OCI-LY3 (cell line): ENCODE results near the gene ZEB2.

Experiments used
- H2AFZ ChIP-seq: fragments of 200-600, 300-600 bp; shearing (Covaris generic); 2 replicates; pipeline ENCODE4 v1.6.0; 2014; ENCODE audit warnings: antibody characterized with exemption, low read depth, low read length
- H3K27ac ChIP-seq: fragments of 200-600, 300-600 bp; sonication (generic); 2 replicates; pipeline ENCODE4 v1.5.1; 2014; ENCODE audit warnings: mild to moderate bottlenecking, low read length, moderate library complexity, mixed read lengths
- H3K27me3 ChIP-seq: fragments of 200-600, 300-600 bp; sonication (generic); 2 replicates; pipeline ENCODE4 v1.6.1; 2014; ENCODE audit warnings: low read depth, low read length, mixed read lengths
- H3K36me3 ChIP-seq: fragments of 200-600, 300-600 bp; sonication (generic); replicated peaks from 2 replicates; pipeline ENCODE3; 2014; ENCODE audit warnings: low read depth, low read length, mixed read lengths
- H3K4me1 ChIP-seq: fragments of 300-600, 200-600 bp; sonication (generic); 2 replicates; pipeline ENCODE4 v1.6.1; 2014; ENCODE audit warnings: low read length, mixed read lengths
- H3K4me2 ChIP-seq: fragments of 200-600, 300-600 bp; sonication (generic); 2 replicates; pipeline ENCODE4 v1.6.1; 2014; ENCODE audit warnings: low read length, mixed read lengths
- H3K4me3 ChIP-seq: fragments of 300-600, 200-600 bp; sonication (generic); 2 replicates; pipeline ENCODE4 v1.5.1; 2014; ENCODE audit warnings: antibody characterized with exemption, mild to moderate bottlenecking, low read length, moderate library complexity
- H3K79me2 ChIP-seq: fragments of 300-600, 200-600 bp; shearing (Covaris generic); 2 replicates; pipeline ENCODE4 v1.6.1; 2014; ENCODE audit warnings: mild to moderate bottlenecking, low read length, mixed read lengths
- H3K9ac ChIP-seq: fragments of 300-600, 200-600 bp; shearing (Covaris generic); 2 replicates; pipeline ENCODE4 v1.6.0; 2014; ENCODE audit warnings: mild to moderate bottlenecking, low read length, moderate library complexity
- H3K9me3 ChIP-seq: fragments of 200-600, 300-600 bp; shearing (Covaris generic); 2 replicates; pipeline ENCODE4 v1.6.1; 2014; ENCODE audit warnings: low read length, mixed read lengths; ENCODE audit not compliant: insufficient read depth
- H4K20me1 ChIP-seq: fragments of 200-600, 300-600 bp; sonication (generic); 2 replicates; pipeline ENCODE4 v1.6.1; 2016; ENCODE audit warnings: low read length, mixed read lengths; ENCODE audit not compliant: insufficient read depth
- EZH2phosphoT487 ChIP-seq: fragments of 200-600 bp; shearing (Covaris generic); IDR thresholded peaks from 2 replicates; pipeline ENCODE4 v1.6.1; 2018; ENCODE audit warnings: antibody characterized with exemption, mixed run types, low read depth
- TF ChIP-seq, protein P1 (sequence below): fragments of 200-600, 300-600 bp; sonication (generic); IDR thresholded peaks from 2 replicates; pipeline ENCODE4 v1.5.1; 2014; ENCODE audit warnings: antibody characterized with exemption, low read length, low read depth

Gene ZEB2

DNA sequence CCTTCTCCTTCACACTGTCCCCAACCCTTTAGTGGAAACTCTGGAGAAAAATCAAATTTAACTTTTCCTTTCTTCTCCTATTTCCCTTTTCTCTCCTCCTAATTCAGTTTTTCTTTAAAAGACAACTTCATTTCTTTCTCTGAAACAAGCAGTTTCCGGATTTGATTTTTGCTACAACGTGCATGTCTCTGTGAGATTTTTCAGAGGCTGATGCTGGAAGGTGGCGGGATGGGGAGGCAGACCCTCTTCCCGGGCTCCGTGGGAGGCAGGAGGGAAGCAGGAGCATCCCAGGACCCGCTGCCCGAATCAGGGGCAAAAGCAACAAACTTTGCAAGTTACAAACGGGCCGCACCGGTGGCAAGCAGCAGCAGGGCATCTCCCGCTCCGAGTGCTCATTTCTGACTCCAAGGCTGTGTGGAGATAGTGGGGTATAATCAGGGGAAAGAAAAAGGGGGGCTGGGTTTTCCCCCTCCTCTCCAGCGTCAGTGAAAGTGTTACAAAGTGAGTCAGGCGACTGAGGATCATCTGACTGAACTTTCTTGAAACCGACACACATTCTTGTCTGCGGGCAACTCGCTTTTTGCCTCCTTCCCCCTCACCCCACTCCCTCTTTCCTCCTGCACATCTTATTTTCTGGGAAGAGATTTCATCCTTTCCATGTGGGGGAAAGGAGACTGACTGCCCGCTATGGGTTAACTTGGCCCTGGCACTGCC is 6.4 kb downstream of the ZEB2 start:
- peaks cover 26% of the 10 kb centered on the region; the same call in 1 of the 2 replicates for H4K20me1 ChIP-seq
- H3K4me3 ChIP-seq: peak overlapping the region; percentile 73
- peaks cover 6% of the 10 kb centered on the region for H3K36me3 ChIP-seq
- no peak overlapping the region for H3K27ac ChIP-seq
- TF ChIP-seq, protein P1, sequence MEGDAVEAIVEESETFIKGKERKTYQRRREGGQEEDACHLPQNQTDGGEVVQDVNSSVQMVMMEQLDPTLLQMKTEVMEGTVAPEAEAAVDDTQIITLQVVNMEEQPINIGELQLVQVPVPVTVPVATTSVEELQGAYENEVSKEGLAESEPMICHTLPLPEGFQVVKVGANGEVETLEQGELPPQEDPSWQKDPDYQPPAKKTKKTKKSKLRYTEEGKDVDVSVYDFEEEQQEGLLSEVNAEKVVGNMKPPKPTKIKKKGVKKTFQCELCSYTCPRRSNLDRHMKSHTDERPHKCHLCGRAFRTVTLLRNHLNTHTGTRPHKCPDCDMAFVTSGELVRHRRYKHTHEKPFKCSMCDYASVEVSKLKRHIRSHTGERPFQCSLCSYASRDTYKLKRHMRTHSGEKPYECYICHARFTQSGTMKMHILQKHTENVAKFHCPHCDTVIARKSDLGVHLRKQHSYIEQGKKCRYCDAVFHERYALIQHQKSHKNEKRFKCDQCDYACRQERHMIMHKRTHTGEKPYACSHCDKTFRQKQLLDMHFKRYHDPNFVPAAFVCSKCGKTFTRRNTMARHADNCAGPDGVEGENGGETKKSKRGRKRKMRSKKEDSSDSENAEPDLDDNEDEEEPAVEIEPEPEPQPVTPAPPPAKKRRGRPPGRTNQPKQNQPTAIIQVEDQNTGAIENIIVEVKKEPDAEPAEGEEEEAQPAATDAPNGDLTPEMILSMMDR: no peak
- TF ChIP-seq EZH2phosphoT487: no peak
- H3K4me2 ChIP-seq: peak overlapping the region; percentile 96
- H3K4me1 ChIP-seq: peaks cover 74% of the 10 kb centered on the region
- H3K79me2 ChIP-seq: peaks cover 65% of the 10 kb centered on the region
- peak overlapping the region; percentile 43 for H3K9ac ChIP-seq
- H2AFZ ChIP-seq: no peak overlapping the region
- peaks cover 49% of the 10 kb centered on the region for H3K27me3 ChIP-seq
- H3K9me3 ChIP-seq: no peaks in the 10 kb centered on the region

DNA sequence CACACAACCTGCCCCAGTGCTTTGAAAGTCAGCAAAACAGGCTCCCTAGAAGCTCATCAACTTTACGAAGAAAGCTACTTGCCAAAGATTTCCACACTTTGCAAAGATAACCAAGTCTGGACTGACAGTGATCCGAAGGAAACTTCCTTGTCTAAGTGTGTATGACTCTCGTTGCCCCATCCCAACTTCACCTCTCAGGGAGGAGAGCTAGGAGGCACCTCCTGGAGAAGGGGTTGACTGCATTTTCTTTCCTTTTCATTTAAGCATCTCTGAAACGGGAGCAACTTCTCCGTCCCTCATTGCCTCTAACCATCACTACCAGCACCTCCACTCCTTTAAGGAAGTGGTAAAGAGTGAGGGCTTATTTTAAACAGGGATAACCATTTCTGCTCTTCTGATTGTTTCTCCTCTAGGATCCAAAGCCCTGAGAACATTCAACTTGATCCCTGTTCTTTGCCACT is 7.0 kb downstream of the ZEB2 start:
- TF ChIP-seq, protein P1: no peak
- TF ChIP-seq EZH2phosphoT487: no peak
- Histone ChIP-seq H3K9ac (peak overlapping the region; percentile 43; the same call in 1 of the 2 replicates), H2AFZ (no peak overlapping the region), H3K27me3 (peaks cover 49% of the 10 kb centered on the region), H3K4me1 (peaks cover 77% of the 10 kb centered on the region), H4K20me1 (peaks cover 32% of the 10 kb centered on the region), H3K27ac (no peak overlapping the region), H3K4me3 (peak overlapping the region; percentile 73), H3K9me3 (no peaks in the 10 kb centered on the region), H3K79me2 (peaks cover 65% of the 10 kb centered on the region), H3K36me3 (peaks cover 6% of the 10 kb centered on the region), H3K4me2 (peak overlapping the region; percentile 96)

DNA sequence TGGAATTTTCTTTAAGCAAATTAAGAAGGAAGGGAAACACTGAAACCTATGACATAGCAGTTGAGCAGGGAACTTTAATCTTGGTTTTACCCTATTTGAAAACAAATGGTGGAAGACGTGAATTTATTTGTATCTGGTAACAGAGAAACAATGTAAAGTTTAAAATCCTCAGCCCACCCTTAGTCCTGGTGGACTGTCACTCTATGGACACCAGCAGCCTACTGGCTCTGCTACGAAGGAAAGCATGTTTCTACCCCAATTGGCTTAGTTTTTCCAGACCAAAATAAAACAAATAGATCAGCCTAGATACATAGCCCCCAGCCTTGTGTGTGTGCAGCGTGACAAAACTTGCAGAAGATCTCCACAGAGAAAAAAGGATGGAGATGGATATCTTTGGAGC is 7.4 kb downstream of the ZEB2 start:
- Histone ChIP-seq H3K4me2 (peak overlapping the region; percentile 96), H3K4me3 (0 out of 2 replicates have a peak overlapping the region, but pooled peaks have one; percentile 73), H3K4me1 (peaks cover 81% of the 10 kb centered on the region)

DNA sequence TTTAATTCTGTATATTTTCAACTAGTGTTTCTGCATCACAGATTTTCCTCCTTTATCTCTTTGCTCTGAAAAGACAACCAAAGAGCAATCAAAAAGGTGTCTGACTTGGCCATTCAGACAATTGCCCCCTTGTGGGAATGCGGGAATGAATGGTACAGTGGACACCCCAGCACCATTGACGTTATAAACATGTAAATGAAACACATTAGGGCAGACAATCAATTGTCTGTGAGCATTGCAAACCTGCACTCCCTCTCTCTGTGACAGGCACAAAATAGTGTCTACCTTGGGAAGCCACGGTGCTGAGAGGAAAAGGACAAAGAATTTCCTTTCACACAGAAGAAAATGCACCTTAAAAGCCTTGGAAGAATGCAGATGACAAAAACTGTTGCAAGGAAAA is 8.0 kb downstream of the ZEB2 start:
- 0 out of 2 replicates have a peak overlapping the region, but pooled peaks have one; percentile 79 for H3K4me2 ChIP-seq
- H3K27me3 ChIP-seq: peaks cover 49% of the 10 kb centered on the region
- no peak overlapping the region for H3K9ac ChIP-seq
- peaks cover 65% of the 10 kb centered on the region for H3K79me2 ChIP-seq
- H2AFZ ChIP-seq: no peak overlapping the region
- H3K9me3 ChIP-seq: no peaks in the 10 kb centered on the region
- H4K20me1 ChIP-seq: peaks cover 36% of the 10 kb centered on the region
- H3K27ac ChIP-seq: no peak overlapping the region
- H3K4me1 ChIP-seq: peaks cover 87% of the 10 kb centered on the region
- TF ChIP-seq EZH2phosphoT487: no peak
- TF ChIP-seq, protein P1: no peak
- no peak overlapping the region; the same call in 1 of the 2 replicates for H3K4me3 ChIP-seq
- H3K36me3 ChIP-seq: peaks cover 6% of the 10 kb centered on the region

More for the DNA sequence above, 7.4 kb downstream of the ZEB2 start:
- Histone ChIP-seq H3K9ac (no peak overlapping the region), H4K20me1 (peaks cover 36% of the 10 kb centered on the region), H3K27me3 (peaks cover 49% of the 10 kb centered on the region), H3K36me3 (peaks cover 6% of the 10 kb centered on the region), H3K9me3 (no peaks in the 10 kb centered on the region), H3K79me2 (peaks cover 65% of the 10 kb centered on the region), H2AFZ (no peak overlapping the region), H3K27ac (no peak overlapping the region)
- TF ChIP-seq, protein P1: no peak
- TF ChIP-seq EZH2phosphoT487: no peak
